ENCODE data around the gene ZNF844. TPM values are rescaled to one million over a fixed set of nuclear protein-coding genes. Genes with fewer than 3 reads are reported as not detected.

The ZNF844 gene
- total RNA-seq, 1 experiment from 2014 or later: 10.5 TPM

DNA sequence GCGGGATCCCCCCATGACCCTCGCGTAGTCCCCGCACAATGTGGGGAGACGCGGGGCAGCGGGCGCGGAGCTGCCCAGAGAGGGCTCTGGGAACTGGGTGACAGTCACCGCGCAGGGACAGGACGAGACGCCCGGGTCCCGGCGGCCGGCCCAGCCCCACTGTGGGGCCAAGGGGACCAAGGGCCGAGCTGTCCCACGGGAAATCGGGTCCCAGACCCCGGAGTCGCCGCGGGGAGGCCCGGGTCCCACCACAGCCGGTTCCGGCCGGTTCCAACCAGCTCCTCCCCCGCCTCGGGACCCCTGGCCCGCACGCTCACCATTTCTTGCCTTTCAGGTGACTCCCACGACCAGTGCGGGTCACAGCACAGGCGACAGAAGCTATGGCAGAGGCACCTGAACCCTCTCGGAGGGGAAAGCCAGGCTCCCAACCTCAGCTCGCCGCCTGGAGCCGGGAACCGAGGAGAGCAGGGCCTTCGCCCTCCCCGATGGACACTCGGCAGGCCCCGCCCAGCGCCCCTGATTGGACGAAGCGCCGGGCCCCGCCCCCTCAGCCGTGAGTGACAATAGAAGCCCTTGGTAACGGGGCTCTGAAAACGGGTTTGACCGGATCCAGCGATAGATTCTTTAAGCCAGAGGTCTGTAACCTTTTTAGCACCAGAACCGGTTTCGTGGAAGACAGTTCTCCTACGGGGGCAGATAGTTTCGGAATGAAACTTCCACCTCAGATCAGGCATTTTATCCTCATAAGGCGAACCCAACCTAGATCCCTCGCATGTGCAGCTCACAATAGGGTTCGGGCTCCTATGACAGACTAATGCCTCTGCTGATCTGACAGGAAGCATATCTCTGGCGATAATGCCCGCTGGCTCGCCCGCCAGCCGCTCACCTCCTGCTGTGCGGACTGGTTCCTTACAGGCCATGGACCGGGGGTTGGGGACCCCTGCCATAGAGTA lies 29.0 kb upstream of the ZNF844 start, which contains the start of gene ZNF433:
TSS of gene ZNF433 (minus strand) at position 460 of the 953 bp plus-strand sequence. CDS start at position 320, 140 bp downstream.
- 0 out of 2 replicates have a peak, but pooled peaks cover under 1% of the 10 kb centered on the region for H3K9me3 Mint-ChIP-seq
- ATAC-seq (peak; percentile 98), DNase-seq (ENCODE audit: low spot score) (peak; percentile 99)
- H3K27me3 Mint-ChIP-seq (ENCODE audit: low read depth): peaks cover 32% of the 10 kb centered on the region
- POLR2A ChIA-PET: interaction anchor here (0.7 to 3.5 kb wide), 8 partner anchors 13 to 121 kb away, joined by 3 to 34 read pairs (median 3); partner anchors contain the start of genes ZNF20, ZNF625, ZNF700 and ZNF878
- peak within 1 kb of the TSS; percentile 93 for H3K27ac Mint-ChIP-seq
- H3K4me1 Mint-ChIP-seq: peaks cover 26% of the 10 kb centered on the region
- CTCF ChIA-PET: interaction anchor here (0.5 to 3.5 kb wide), 16 partner anchors 17 to 336 kb away, joined by 3 to 25 read pairs (median 6); partner anchors contain the start of genes ZNF20, ZNF491, ZNF763 and ZNF878
- 0 out of 2 replicates have a peak, but pooled peaks have one; percentile 50 for TF ChIP-seq ZNF232 (CRISPR knock-in tag; IDR thresholded peaks at IDR 0.05)
- TF ChIP-seq, protein P1, sequence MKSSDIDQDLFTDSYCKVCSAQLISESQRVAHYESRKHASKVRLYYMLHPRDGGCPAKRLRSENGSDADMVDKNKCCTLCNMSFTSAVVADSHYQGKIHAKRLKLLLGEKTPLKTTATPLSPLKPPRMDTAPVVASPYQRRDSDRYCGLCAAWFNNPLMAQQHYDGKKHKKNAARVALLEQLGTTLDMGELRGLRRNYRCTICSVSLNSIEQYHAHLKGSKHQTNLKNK (CRISPR knock-in tag; IDR thresholded peaks at IDR 0.05): 0 out of 2 replicates have a peak, but pooled peaks have one; percentile 3
- TF ChIP-seq CREM (CRISPR knock-in tag; IDR thresholded peaks at IDR 0.05): 0 out of 2 replicates have a peak, but pooled peaks have one; percentile 15
- TF ChIP-seq, protein P2, sequence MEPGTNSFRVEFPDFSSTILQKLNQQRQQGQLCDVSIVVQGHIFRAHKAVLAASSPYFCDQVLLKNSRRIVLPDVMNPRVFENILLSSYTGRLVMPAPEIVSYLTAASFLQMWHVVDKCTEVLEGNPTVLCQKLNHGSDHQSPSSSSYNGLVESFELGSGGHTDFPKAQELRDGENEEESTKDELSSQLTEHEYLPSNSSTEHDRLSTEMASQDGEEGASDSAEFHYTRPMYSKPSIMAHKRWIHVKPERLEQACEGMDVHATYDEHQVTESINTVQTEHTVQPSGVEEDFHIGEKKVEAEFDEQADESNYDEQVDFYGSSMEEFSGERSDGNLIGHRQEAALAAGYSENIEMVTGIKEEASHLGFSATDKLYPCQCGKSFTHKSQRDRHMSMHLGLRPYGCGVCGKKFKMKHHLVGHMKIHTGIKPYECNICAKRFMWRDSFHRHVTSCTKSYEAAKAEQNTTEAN (CRISPR knock-in tag; IDR thresholded peaks at IDR 0.05): no peak
- TF ChIP-seq PRRX2 (CRISPR knock-in tag; IDR thresholded peaks at IDR 0.05): no peak
- TF ChIP-seq NFYB (CRISPR knock-in tag; conservative IDR thresholded peaks at IDR 0.05; ENCODE audit: low read depth): peak; percentile 79
- TF ChIP-seq GABPB1 (CRISPR knock-in tag; IDR thresholded peaks at IDR 0.05): peak; percentile 22; the same call in 1 of the 2 replicates
- no peak for TF ChIP-seq TP53 (CRISPR knock-in tag; IDR thresholded peaks at IDR 0.05)
- peak; percentile 76 for TF ChIP-seq SP1 (CRISPR knock-in tag; conservative IDR thresholded peaks at IDR 0.05)
- TF ChIP-seq FOXK1 (CRISPR knock-in tag; IDR thresholded peaks at IDR 0.05): no peak
- TF ChIP-seq, protein P3, sequence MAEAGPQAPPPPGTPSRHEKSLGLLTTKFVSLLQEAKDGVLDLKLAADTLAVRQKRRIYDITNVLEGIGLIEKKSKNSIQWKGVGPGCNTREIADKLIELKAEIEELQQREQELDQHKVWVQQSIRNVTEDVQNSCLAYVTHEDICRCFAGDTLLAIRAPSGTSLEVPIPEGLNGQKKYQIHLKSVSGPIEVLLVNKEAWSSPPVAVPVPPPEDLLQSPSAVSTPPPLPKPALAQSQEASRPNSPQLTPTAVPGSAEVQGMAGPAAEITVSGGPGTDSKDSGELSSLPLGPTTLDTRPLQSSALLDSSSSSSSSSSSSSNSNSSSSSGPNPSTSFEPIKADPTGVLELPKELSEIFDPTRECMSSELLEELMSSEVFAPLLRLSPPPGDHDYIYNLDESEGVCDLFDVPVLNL (CRISPR knock-in tag; IDR thresholded peaks at IDR 0.05; ENCODE audit: borderline replicate concordance, low read depth): no peak
- no peak for TF ChIP-seq MAX (CRISPR knock-in tag; IDR thresholded peaks at IDR 0.05)
- TF ChIP-seq, protein P4, sequence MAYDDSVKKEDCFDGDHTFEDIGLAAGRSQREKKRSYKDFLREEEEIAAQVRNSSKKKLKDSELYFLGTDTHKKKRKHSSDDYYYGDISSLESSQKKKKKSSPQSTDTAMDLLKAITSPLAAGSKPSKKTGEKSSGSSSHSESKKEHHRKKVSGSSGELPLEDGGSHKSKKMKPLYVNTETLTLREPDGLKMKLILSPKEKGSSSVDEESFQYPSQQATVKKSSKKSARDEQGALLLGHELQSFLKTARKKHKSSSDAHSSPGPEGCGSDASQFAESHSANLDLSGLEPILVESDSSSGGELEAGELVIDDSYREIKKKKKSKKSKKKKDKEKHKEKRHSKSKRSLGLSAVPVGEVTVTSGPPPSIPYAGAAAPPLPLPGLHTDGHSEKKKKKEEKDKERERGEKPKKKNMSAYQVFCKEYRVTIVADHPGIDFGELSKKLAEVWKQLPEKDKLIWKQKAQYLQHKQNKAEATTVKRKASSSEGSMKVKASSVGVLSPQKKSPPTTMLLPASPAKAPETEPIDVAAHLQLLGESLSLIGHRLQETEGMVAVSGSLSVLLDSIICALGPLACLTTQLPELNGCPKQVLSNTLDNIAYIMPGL (CRISPR knock-in tag; IDR thresholded peaks at IDR 0.05): 0 out of 2 replicates have a peak, but pooled peaks have one; percentile 31
- TF ChIP-seq TEAD4 (CRISPR knock-in tag; IDR thresholded peaks at IDR 0.05): no peak
- H3K36me3 Mint-ChIP-seq: peaks cover 21% of the 10 kb centered on the region
- peak within 1 kb of the TSS; percentile 83 for H3K4me3 Mint-ChIP-seq

GRCh38 chr19:12042893-12043292 lies 21.6 kb upstream of the ZNF844 start:
- DNase-seq (ENCODE audit: low spot score) (no peak), ATAC-seq (no peak)
- ChIA-PET CTCF (no interaction called here), POLR2A (no interaction called here)
- Mint-ChIP-seq H3K36me3 (peaks cover 70% of the 10 kb centered on the region), H3K27ac (no peak overlapping the region), H3K4me3 (no peak overlapping the region), H3K4me1 (no peaks in the 10 kb centered on the region), H3K9me3 (peaks cover 52% of the 10 kb centered on the region), H3K27me3 (ENCODE audit: low read depth) (peaks cover 10% of the 10 kb centered on the region)
- TF ChIP-seq ZBTB21 (CRISPR knock-in tag; IDR thresholded peaks at IDR 0.05; ENCODE audit: borderline replicate concordance) (no peak), ATF6 (CRISPR knock-in tag; IDR thresholded peaks at IDR 0.05) (no peak), TCF7 (CRISPR knock-in tag; IDR thresholded peaks at IDR 0.05; ENCODE audit: low read depth) (no peak), CBFB (CRISPR knock-in tag; IDR thresholded peaks at IDR 0.05; ENCODE audit: low read depth) (no peak), ATF3 (CRISPR knock-in tag; conservative IDR thresholded peaks at IDR 0.05) (no peak), JAZF1 (CRISPR knock-in tag; IDR thresholded peaks at IDR 0.05) (no peak), NR3C1 (CRISPR knock-in tag; conservative IDR thresholded peaks at IDR 0.05; ENCODE audit: low read depth) (no peak)
- TF ChIP-seq, protein P5, sequence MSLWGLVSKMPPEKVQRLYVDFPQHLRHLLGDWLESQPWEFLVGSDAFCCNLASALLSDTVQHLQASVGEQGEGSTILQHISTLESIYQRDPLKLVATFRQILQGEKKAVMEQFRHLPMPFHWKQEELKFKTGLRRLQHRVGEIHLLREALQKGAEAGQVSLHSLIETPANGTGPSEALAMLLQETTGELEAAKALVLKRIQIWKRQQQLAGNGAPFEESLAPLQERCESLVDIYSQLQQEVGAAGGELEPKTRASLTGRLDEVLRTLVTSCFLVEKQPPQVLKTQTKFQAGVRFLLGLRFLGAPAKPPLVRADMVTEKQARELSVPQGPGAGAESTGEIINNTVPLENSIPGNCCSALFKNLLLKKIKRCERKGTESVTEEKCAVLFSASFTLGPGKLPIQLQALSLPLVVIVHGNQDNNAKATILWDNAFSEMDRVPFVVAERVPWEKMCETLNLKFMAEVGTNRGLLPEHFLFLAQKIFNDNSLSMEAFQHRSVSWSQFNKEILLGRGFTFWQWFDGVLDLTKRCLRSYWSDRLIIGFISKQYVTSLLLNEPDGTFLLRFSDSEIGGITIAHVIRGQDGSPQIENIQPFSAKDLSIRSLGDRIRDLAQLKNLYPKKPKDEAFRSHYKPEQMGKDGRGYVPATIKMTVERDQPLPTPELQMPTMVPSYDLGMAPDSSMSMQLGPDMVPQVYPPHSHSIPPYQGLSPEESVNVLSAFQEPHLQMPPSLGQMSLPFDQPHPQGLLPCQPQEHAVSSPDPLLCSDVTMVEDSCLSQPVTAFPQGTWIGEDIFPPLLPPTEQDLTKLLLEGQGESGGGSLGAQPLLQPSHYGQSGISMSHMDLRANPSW (CRISPR knock-in tag; conservative IDR thresholded peaks at IDR 0.05; ENCODE audit: low read depth): no peak
